GM19397 (cell line): ENCODE measurements around the gene GET4.
"Not testable (repeated sequence)": the region's sequence is repeated elsewhere in the genome, so short reads cannot be mapped to it uniquely, and the experiment has no call there.

Experiments used
- ATAC-seq: cut with Tn5 transposase; IDR thresholded peaks from one replicate; pipeline ENCODE4 v1.9.1; 2021; ENCODE audit warnings: mild to moderate bottlenecking, moderate library complexity; ENCODE audit not compliant: unreplicated experiment

GET4 gene

GRCh38 chr7:925601-926000 is 49.2 kb downstream of the GET4 start:
- ATAC-seq = no peak

GRCh38 chr7:926061-927030 is 50.0 kb downstream of the GET4 start:
- no peak for ATAC-seq

GRCh38 chr7:927031-927671 is 50.8 kb downstream of the GET4 start:
- ATAC-seq = no peak

- ATAC-seq = no peak
Observed at GRCh38 chr7:929311-929711, 53.0 kb downstream of the GET4 start.

GRCh38 chr7:930975-931758 is 54.8 kb downstream of the GET4 start:
- no peak for ATAC-seq

- ATAC-seq = no peak
Observed at GRCh38 chr7:931871-932650, 55.7 kb downstream of the GET4 start.

GRCh38 chr7:932651-932975 is 56.3 kb downstream of the GET4 start:
- ATAC-seq = no peak

- ATAC-seq = no peak
Observed at GRCh38 chr7:934469-935163, 58.3 kb downstream of the GET4 start.

- no peak for ATAC-seq
Observed at GRCh38 chr7:935164-935873, 59.0 kb downstream of the GET4 start.

GRCh38 chr7:935874-936385 is 59.6 kb downstream of the GET4 start:
- ATAC-seq = no peak

GRCh38 chr7:936386-937054 is 60.2 kb downstream of the GET4 start:
- ATAC-seq = peak; percentile 74

GRCh38 chr7:937856-938484 is 61.6 kb downstream of the GET4 start:
- ATAC-seq = no peak

- ATAC-seq = no peak
Observed at GRCh38 chr7:938546-939185, 62.3 kb downstream of the GET4 start.

- no peak for ATAC-seq
Observed at GRCh38 chr7:939843-940242, 63.5 kb downstream of the GET4 start.

GRCh38 chr7:940599-941408 is 64.5 kb downstream of the GET4 start:
- ATAC-seq = no peak

- ATAC-seq = not testable (repeated sequence)
Observed at GRCh38 chr7:943793-944192, 67.4 kb downstream of the GET4 start.

- ATAC-seq = no peak
Observed at GRCh38 chr7:944744-945143, 68.4 kb downstream of the GET4 start.
